PC-9 (cell line): ENCODE results near the gene SNX27.

ENCODE experiments used
- EZH2 ChIP-seq: fragments of 200-600 bp; sonication (generic); IDR thresholded peaks from 2 replicates; pipeline ENCODE4 v1.8.0; 2017; ENCODE audit warnings: antibody characterized with exemption, low read depth
- TF ChIP-seq, protein P1 (sequence below): fragments of 200-600 bp; sonication (generic); conservative IDR thresholded peaks from 2 replicates; pipeline ENCODE4 v1.6.1; 2017; ENCODE audit warnings: mixed run types, antibody characterized with exemption, mild to moderate bottlenecking, moderate library complexity

DNA sequence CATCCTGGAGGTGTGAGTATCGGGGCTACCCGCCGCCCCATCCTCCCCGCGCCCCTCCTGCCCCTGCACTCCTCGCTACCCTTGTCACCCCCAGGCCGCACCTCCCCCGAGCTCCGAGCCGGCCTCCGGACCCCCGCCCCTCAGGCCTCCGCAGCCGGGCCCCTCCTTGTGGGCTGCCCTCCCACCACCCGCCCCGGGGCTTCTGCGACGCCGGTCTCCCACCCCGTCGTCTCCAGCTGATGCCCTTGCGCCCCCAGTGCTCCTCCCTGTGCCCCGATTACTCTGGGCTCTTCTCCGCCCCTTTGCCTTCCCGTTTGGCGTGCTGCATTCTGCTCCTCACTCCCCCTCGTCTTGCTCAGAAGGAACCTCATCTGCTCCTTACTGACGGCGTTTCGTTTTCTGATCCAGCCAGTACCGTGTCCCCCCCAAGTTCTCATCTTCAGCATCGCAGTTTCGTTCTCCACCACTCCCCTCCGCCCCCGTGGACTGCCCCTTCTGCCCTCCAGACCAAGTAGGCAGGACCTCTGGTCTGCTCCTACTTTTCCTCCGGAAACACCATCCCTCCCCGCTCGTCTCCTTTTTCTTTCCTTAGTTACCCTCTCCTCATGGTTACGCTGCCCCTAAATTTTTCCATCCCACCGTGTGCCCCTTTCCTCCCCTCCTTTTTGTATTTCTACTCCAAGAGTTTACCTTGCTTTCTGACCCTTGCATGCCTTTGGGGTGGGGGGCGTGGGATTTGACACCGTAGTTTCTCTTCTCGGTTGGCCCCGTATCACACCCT is 841 bp downstream of the SNX27 start:
- TF ChIP-seq, protein P1, sequence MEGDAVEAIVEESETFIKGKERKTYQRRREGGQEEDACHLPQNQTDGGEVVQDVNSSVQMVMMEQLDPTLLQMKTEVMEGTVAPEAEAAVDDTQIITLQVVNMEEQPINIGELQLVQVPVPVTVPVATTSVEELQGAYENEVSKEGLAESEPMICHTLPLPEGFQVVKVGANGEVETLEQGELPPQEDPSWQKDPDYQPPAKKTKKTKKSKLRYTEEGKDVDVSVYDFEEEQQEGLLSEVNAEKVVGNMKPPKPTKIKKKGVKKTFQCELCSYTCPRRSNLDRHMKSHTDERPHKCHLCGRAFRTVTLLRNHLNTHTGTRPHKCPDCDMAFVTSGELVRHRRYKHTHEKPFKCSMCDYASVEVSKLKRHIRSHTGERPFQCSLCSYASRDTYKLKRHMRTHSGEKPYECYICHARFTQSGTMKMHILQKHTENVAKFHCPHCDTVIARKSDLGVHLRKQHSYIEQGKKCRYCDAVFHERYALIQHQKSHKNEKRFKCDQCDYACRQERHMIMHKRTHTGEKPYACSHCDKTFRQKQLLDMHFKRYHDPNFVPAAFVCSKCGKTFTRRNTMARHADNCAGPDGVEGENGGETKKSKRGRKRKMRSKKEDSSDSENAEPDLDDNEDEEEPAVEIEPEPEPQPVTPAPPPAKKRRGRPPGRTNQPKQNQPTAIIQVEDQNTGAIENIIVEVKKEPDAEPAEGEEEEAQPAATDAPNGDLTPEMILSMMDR, result no peak
- no peak for TF ChIP-seq EZH2
